Testis (tissue), 3 donors: ENCODE measurements around the gene MRPS34. TPM values are rescaled to one million over a fixed set of nuclear protein-coding genes. Genes with fewer than 3 reads are reported as not detected.

Experiments
- DNase-seq: peaks from one replicate; pipeline ENCODE4 v3.0.0-alpha.2; 2019
- H3K27ac ChIP-seq, 2 donors: fragments of 200-600 bp; sonication (generic); one replicate each; pipeline ENCODE4 v1.5.1; 2019
- H3K27me3 ChIP-seq: fragments of 200-600 bp; sonication (generic); one replicate; pipeline ENCODE4 v1.5.1; 2019
- H3K36me3 ChIP-seq: fragments of 200-600 bp; sonication (generic); one replicate; pipeline ENCODE4 v1.5.1; 2017; ENCODE audit warnings: low read depth; ENCODE audit errors: missing control alignments
- H3K4me1 ChIP-seq: fragments of 200-600 bp; sonication (generic); one replicate; pipeline ENCODE4 v1.5.1; 2019
- H3K4me3 ChIP-seq, 2 donors: fragments of 200-600 bp; sonication (generic); one replicate each; pipeline ENCODE4 v1.5.1; 2017 to 2019
- H3K9me3 ChIP-seq: fragments of 200-600 bp; sonication (generic); one replicate; pipeline ENCODE4 v1.5.1; 2017
- CTCF ChIP-seq, 3 experiments: fragments of 450-650 bp in 2 of 3; fragments of 200-600 bp in 1 of 3; sonication (generic) in 1 of 3; IDR thresholded peaks; one replicate each; pipeline ENCODE4 v1.5.1; 2016 to 2019; ENCODE audit warnings: antibody characterized with exemption in 3 of 3, mild to moderate bottlenecking in 2 of 3, moderate library complexity in 1 of 3
- POLR2A ChIP-seq: fragments of 450-650 bp; IDR thresholded peaks from one replicate; pipeline ENCODE4 v1.6.1; 2017; ENCODE audit warnings: antibody characterized with exemption, mild to moderate bottlenecking, moderate library complexity
- WGBS, 2 donors: methylation state at CpG; one replicate each; pipeline ENCODE4 v1.1.5; 2018; 5-methylcytosine and 5-hydroxymethylcytosine counted together
- intact Hi-C: fragments of 100-400 bp; cut with DNase I; formaldehyde crosslinking; loops from one replicate; pipeline ENCODE4 v1.15.1; 2023; ENCODE audit warnings: low total_unique reads
- polyA plus RNA-seq: library from polyadenylated mRNA; stranded (reverse); fragments of 350-450 nt; fragmentation: Illumina TruSeq; extraction: RNeasy Lipid Tissue Mini Kit (QIAGEN cat#74804); gene quantifications from one replicate; pipeline ENCODE4 v1.2.3, GENCODE V29; 2014; ENCODE audit warnings: low read depth, low replicate concordance; ENCODE audit not compliant: insufficient read depth
- total RNA-seq, 2 donors: library from RNA; depleted of rRNA; stranded (reverse); fragments of >200 nt; gene quantifications; one replicate each; pipeline ENCODE4 v1.2.3, GENCODE V29; 2016

The MRPS34 gene
- total and polyA plus RNA-seq, 3 donors from 2014 or later = 49.2 to 81.6 (median 66.5) TPM

DNA sequence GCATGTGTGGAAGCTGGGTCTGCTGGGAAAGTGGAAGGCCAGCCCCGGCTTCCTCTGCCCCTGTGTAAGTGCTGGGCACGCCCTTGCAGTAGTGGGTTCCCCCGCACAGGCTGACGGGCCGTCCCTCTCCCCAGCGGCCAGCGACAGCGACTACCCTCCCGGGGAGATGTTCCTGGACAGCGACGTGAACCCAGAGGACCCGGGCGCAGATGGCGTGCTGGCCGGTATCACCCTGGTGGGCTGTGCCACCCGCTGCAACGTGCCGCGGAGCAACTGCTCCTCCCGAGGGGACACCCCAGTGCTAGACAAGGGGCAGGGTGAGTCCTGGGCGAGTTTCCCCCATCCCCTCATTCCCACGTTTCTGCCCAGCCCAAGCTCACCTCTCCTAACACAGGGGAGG is 7.1 kb downstream of the MRPS34 start:
- DNase-seq = no peak
- Histone ChIP-seq H3K27me3 (no peaks in the 10 kb centered on the region), H3K36me3 (no peaks in the 10 kb centered on the region), H3K9me3 (no peaks in the 10 kb centered on the region), H3K4me3 (no peak overlapping the region), H3K4me1 (peaks cover 12% of the 10 kb centered on the region), H3K27ac (no peak overlapping the region)
- TF ChIP-seq POLR2A (no peak), CTCF (IDR thresholded peaks at IDR 0.05) (no peak)
- WGBS, 2 donors = 91% methylated on average over 11 to 22 of the region's 22 CpGs
- intact Hi-C loops = no loop called here

GRCh38 chr16:1764971-1765370 is 8.0 kb downstream of the MRPS34 start:
- no peaks in the 10 kb centered on the region for H3K9me3 ChIP-seq
- no peak for DNase-seq
- H3K4me1 ChIP-seq = peaks cover 4% of the 10 kb centered on the region
- 92 to 100% methylated on average over 2 to 21 of the region's 21 CpGs for WGBS, 2 donors
- no peak overlapping the region for H3K4me3 ChIP-seq
- no peak for TF ChIP-seq CTCF (IDR thresholded peaks at IDR 0.05)
- no peak for TF ChIP-seq POLR2A
- no peaks in the 10 kb centered on the region for H3K27me3 ChIP-seq
- no peaks in the 10 kb centered on the region for H3K36me3 ChIP-seq
- H3K27ac ChIP-seq = no peak overlapping the region
- intact Hi-C loops = no loop called here

GRCh38 chr16:1763521-1764511 is 9.1 kb downstream of the MRPS34 start:
- Histone ChIP-seq H3K4me3 (peak overlapping the region; percentile 4 to 36), H3K27me3 (no peaks in the 10 kb centered on the region), H3K9me3 (no peaks in the 10 kb centered on the region), H3K36me3 (no peaks in the 10 kb centered on the region), H3K4me1 (no peaks in the 10 kb centered on the region), H3K27ac (no peak overlapping the region)
- TF ChIP-seq CTCF (IDR thresholded peaks at IDR 0.05) (peak in 2 of 3 experiments; percentile 16 to 25), POLR2A (no peak)
- intact Hi-C loops = no loop called here
- 45 to 56% methylated on average over 27 to 67 of the region's 81 CpGs for WGBS, 2 donors
- no peak for DNase-seq

- intact Hi-C loops = no loop called here
- no peak overlapping the region for H3K4me3 ChIP-seq
- no peaks in the 10 kb centered on the region for H3K4me1 ChIP-seq
- no peaks in the 10 kb centered on the region for H3K27me3 ChIP-seq
- TF ChIP-seq POLR2A (no peak), CTCF (IDR thresholded peaks at IDR 0.05) (no peak)
- no peak overlapping the region for H3K27ac ChIP-seq
- WGBS, 2 donors = 85 to 91% methylated on average over 12 to 13 of the region's 24 CpGs
- no peaks in the 10 kb centered on the region for H3K9me3 ChIP-seq
- no peaks in the 10 kb centered on the region for H3K36me3 ChIP-seq
- no peak for DNase-seq
Measured at GRCh38 chr16:1762879-1763520, 9.9 kb downstream of the MRPS34 start.
